GM21423 (cell line): Measurements from ENCODE around the gene PCSK9.

ENCODE experiments used
- ATAC-seq: cut with Tn5 transposase; IDR thresholded peaks from one replicate; pipeline ENCODE4 v1.9.1; 2021; ENCODE audit warnings: mild to moderate bottlenecking, moderate library complexity; ENCODE audit not compliant: unreplicated experiment

Gene PCSK9

DNA sequence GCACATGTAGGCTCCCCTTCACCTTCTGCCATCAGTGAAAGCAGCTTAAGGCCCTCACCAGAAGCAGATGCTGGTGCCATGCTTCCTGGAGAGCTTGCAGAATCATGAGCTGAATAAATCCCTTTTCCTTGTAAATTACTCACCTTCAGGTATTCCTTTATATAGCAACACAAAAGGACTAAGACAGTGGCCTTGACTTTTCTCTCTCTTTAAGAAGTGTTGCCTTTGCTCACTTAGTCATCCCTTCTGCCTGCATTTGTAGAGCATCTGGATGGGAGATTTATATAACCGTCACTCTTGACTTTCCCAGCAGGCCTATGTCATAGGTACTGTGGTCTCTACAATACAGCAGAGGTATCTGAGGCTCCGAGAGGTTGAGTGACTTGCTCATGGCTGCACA is 3.7 kb downstream of the PCSK9 start:
- ATAC-seq = no peak

- ATAC-seq = no peak
Observed at GRCh38 chr1:55043726-55044125, 4.4 kb downstream of the PCSK9 start.

DNA sequence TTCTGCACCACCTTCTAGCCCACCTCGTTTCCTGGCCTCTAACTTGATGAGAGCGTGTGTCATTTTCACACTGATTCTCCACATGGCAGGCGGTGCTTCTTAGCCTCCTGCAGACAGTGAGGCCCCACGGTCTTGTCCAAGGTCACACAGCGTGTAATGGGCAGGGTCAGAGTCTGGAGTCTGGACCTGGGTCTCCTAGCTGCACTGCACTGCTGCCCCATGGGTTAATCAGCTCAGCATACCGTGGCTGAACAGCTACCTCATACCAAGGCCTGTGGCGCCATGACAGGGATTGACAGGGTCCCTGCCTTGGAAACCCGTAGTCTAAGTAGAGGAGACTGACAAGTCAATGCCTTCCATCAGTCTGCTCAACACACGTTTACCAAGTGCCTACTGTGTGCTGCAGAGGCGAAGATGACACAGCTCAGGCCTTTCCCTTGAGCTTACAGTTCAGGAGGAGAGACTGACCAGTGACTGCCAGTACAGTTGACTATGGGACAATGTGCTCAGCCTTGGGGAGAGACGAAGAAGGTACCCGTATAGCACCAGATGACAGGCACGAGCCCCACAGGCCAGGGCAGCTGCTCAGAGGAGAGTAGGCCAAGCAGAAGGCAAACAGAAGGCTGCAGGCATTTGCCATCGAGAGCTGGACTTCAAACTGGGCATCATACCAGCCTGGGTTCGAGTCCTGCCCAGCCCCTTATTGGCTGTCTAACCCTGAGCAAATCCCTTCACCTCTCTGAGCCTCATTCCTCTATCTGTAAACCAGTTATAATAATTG is 5.5 kb downstream of the PCSK9 start:
- no peak for ATAC-seq

DNA sequence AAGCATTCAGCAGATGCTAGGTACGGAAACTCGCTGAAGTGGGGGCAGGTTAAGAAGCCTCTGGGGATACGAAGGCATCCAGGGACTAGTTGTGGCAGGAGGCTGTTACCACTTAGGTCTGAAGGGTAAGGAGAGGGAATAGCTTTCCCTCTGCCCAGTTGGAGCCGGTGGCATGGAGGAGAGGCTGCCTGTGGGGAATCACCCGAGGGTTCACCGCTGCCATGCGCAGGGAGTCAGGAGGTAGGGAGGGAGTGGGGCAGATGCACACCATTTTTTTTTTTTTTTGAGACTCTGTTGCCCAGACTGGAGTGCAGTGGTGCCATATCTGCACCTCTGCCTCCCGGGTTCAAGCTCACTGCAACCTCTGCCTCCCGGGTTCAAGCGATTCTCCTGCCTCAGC is 6.1 kb downstream of the PCSK9 start:
- ATAC-seq = no peak

DNA sequence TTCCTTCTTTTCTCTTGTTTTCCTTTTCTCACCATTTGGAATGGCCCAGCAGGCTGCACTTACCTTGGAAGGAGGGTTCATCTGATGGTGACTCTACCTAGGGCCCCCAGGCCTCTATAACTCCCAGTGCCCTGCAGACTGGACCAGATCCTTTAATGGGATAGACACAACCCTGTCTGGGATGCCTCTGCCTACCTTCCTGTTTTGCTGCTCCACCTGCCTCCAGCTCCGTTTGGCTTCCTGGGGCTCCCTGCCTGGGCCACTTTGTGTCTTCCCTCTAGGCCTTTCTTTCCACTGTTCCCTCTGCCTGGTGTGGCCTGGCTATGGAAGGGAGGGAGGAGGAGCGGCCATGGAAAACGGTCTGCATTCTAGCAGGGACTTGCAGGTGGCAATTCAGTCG is 7.5 kb downstream of the PCSK9 start:
- no peak for ATAC-seq

DNA sequence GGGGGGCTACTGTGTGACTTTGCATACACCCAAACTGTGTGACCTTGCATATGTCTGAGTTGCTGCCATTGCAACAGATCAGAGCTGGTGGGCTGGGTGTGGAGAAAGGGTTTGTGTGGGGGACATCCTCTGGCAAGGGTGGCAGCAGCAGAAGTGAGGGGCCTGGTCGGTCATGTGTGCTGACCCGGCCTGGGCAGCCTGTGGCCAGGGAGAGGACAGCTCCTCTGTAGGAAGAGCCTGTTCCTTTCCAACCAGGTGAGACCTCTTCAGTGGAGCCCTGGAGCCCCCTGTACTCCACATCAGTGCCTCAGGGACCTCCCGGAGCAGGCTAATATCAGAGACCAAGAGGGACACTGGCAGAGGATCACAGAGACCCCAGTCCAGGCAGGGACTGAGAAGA is 8.3 kb downstream of the PCSK9 start:
- ATAC-seq = no peak

DNA sequence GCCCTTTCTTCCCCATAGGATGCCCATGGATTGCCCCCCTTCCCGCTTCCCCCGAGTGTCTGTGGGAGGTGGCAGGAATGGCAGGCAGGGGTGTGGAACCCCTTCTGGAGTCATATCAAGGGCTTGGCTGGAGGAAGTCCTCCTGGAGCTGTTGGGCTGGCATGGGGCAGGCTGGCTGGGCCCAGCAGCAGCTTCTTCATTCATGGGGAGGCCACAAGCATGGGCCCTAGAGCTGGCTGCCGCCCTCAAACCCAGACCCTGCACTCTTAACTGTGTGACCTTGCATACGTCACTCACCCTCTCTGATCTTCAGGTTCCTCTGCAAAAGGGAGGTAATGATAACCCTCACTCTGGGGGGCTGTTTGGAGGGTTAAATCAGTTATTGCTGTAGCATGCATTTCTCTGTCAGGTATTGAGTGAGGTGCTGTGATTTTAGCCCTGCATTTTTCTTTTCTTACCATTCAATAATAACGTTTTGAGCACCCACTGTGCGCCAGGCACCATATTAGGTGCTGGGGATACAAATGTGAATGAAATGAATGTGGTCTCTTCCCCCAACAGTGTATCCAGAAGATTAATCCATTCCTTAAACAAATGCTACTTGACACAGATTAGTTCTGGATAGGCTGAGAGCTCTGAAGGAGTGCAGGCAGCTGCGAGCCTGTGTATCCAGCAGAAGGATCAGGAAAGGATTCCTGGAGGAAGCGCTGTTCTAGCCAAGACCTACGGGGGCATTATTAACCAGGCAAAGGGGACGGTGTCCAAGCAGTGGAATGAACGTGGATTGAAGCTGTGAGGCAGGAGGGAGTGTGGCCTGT is 9.3 kb downstream of the PCSK9 start:
- ATAC-seq = no peak

GRCh38 chr1:55049271-55049913 is 10.0 kb downstream of the PCSK9 start:
- ATAC-seq = no peak

DNA sequence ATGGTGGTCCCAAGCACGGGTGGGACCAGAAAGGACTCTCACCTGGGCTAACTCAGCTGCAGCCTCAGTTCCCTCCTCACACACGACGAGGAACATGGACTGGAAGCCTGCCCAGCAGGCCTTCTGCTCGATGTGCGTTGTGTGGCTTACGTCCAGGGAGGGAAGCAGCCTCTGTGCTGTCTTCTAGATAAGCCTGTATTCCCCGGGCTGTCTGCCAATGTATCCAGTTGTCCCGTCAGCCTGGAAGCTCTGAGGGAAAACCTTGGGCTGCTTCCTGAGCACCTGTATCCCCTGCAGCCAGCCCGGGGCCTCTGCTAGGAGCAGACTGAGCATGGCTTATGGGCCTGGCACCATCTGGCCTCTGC is 10.5 kb downstream of the PCSK9 start:
- no peak for ATAC-seq

- no peak for ATAC-seq
Observed at GRCh38 chr1:55050283-55050682, 10.9 kb downstream of the PCSK9 start.

GRCh38 chr1:55051169-55051568 is 11.8 kb downstream of the PCSK9 start:
- no peak for ATAC-seq

- no peak for ATAC-seq
Observed at GRCh38 chr1:55051621-55052020, 12.3 kb downstream of the PCSK9 start.

DNA sequence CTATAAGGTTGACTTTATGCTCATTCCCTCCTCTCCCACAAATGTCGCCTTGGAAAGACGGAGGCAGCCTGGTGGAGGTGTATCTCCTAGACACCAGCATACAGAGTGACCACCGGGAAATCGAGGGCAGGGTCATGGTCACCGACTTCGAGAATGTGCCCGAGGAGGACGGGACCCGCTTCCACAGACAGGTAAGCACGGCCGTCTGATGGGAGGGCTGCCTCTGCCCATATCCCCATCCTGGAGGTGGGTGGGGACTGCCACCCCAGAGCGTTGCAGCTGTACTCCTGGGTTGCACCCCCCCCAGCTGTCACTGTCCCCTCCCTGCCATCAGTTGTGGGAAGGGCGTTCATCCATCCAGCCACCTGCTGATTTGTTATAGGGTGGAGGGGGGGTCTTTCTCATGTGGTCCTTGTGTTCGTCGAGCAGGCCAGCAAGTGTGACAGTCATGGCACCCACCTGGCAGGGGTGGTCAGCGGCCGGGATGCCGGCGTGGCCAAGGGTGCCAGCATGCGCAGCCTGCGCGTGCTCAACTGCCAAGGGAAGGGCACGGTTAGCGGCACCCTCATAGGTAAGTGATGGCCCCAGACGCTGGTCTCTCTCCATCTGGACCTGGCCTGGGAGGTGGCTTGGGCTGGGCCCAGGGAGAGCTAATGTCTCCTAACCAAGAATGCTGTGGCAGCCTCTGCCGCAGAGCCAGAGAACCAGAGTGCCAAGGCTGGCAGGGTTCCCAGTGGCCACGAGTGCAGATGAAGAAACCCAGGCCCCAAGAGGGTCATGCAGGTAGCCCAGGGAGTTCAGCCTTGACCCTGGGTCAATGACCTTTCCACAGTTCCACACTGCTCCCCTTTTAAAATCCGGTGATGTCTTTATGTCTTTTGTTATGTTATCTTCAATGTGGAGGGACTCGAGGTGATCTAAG is 13.1 kb downstream of the PCSK9 start:
- ATAC-seq = no peak

DNA sequence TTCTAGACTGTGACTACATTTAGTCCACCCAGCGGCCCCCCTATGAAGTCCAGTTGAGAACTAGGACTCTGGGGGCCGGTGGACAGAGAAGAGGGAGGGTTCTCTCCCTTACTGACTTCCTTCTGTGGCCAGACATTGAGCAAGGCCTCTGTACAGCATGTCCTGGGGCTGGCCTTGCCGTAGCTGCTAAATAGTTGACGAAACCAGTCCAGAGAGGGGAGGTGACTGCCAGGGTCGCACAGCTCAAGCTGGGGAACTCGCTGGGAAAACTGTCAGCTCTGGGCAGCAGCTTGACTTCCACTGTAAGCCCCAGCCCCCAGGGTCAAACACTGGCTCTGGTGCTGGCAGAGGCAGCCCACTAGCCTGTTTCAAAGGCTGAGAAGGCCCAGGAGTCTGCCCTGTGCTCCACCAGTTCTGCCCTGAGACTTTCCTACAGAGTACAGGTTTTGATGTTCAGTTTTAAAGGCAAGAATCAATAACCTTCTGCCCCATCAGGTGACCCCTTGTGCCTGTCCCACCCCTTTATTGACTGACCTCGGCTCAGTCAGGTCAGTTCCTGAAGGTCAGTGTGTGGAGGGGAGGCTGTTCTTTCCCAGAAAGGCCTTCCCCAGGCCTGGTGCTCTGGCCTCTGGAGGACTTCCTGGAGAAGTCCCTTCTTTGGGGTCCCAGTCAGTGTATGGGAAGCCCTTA is 14.1 kb downstream of the PCSK9 start:
- ATAC-seq = no peak

GRCh38 chr1:55054396-55054795 is 15.0 kb downstream of the PCSK9 start:
- ATAC-seq = no peak

DNA sequence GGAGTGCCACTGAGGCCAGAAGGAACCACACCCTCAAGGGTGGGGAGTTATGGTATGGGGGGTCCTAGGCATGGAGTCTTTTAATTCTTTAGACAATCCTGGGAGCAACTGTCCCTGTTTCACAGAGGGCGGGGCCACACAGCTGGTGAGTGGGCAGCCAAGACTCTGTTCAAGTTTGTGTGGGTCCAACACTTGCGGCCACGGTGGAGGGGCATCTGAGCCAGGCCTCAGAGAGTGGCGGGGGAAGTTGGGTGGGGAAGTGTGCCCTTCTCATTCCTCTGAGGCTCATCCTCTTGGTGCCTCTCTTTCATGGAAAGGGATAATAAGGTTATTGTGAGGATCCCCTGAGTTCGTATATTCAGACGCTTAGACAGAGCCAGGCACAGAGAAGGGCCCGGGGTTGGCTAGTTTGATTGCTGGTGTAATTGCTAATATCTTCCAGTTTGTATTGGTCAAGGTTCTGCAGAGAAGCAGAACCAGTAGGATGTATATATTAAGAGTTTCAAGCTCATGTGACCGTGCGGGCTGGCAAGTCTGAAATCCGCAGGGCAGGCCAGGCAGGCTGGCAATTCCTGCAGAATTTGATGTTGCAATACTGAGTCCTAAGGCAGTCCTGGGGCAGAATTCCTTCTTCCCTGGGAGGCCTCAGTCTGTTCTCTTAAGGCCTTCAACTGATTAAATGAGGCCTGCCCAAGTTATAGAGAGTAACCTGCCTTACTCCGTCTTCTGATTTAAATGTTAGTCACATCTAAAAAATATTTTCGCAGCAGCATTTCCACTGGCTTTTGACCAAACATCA is 15.9 kb downstream of the PCSK9 start:
- ATAC-seq = no peak

GRCh38 chr1:55055951-55056631 is 16.7 kb downstream of the PCSK9 start:
- ATAC-seq = no peak

DNA sequence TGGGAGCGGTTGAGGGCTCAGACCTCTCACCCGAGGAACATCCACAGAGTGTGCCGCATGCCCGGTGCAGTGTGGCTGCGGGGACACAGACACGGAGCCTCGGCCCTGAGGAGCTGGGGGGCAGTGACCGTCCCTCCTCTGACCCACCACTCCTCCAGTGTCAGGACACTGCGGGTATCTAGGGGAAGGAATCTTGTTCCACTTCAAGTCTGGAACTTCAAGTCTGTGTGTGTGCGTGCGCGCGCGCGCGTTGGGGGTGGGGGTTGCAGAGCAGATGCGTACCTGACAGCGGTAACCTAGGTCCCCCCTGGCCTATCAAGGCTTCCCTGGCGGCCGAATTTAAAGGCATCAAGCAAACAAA is 17.3 kb downstream of the PCSK9 start:
- no peak for ATAC-seq
